MCF 10A (cell line): Measurements from ENCODE around the gene SMIM32. TPM values are rescaled to one million over a fixed set of nuclear protein-coding genes. Genes with fewer than 3 reads are reported as not detected.

Experiments used
- BruUV-seq: library from RNA; stranded (reverse); fragments of 400-500 nt; replicated peaks from 2 replicates; lab custom pipeline; 2021; lab: Mats Ljungman, UMichigan
- CTCF ChIA-PET: fragments of 300-600 bp; sonication (Branson Sonifier 250); formaldehyde crosslinking; extraction: SDS; loops from one replicate; lab custom pipeline; 2021; ENCODE audit warnings: antibody characterized with exemption, inconsistent platforms; lab: Yijun Ruan, JAX
- POLR2A ChIA-PET: fragments of 300-600, 350-650 bp; sonication (Branson Sonifier 250); formaldehyde crosslinking; extraction: SDS; loops from one replicate; lab custom pipeline; 2020; ENCODE audit warnings: antibody characterized with exemption, inconsistent platforms; lab: Yijun Ruan, JAX
- DNase-seq: peaks from one replicate; pipeline ENCODE4 v3.0.0-alpha.2; 2018; ENCODE audit not compliant: unreplicated experiment
- H3K27ac Mint-ChIP-seq: one replicate; pipeline ENCODE4 v1.8.0; 2022; ENCODE audit warnings: mild to moderate bottlenecking, low read depth, mixed read lengths; ENCODE audit not compliant: unreplicated experiment
- H3K27me3 Mint-ChIP-seq: one replicate; pipeline ENCODE4 v1.8.0; 2022; ENCODE audit warnings: mixed read lengths; ENCODE audit not compliant: insufficient read depth, unreplicated experiment
- H3K36me3 Mint-ChIP-seq: one replicate; pipeline ENCODE4 v1.8.0; 2022; ENCODE audit warnings: mild to moderate bottlenecking, moderate library complexity, mixed read lengths; ENCODE audit not compliant: insufficient read depth, unreplicated experiment
- H3K4me1 Mint-ChIP-seq: one replicate; pipeline ENCODE4 v1.8.0; 2022; ENCODE audit warnings: mixed read lengths; ENCODE audit not compliant: insufficient read depth, unreplicated experiment
- H3K4me3 Mint-ChIP-seq: one replicate; pipeline ENCODE4 v1.8.0; 2022; ENCODE audit warnings: mild to moderate bottlenecking, moderate library complexity, mixed read lengths; ENCODE audit not compliant: unreplicated experiment
- H3K9me3 Mint-ChIP-seq: one replicate; pipeline ENCODE4 v1.8.0; 2022; ENCODE audit warnings: mixed read lengths; ENCODE audit not compliant: unreplicated experiment
- intact Hi-C: fragments of 100-400 bp; cut with micrococcal nuclease; formaldehyde crosslinking; loops from 2 replicates; pipeline ENCODE4 v1.14.1; 2022
- total RNA-seq: library from RNA; stranded (reverse); gene quantifications from 2 replicates; pipeline ENCODE4 v1.2.3, GENCODE V29; 2022
- TF ChIP-seq, protein P1 (sequence below): fragments of 200-600 bp; IDR thresholded peaks from one replicate; pipeline ENCODE4 v1.8.0; 2022; ENCODE audit warnings: antibody characterized with exemption, mild to moderate bottlenecking; ENCODE audit not compliant: unreplicated experiment

Gene SMIM32
- total RNA-seq, 1 experiment from 2014 or later = not detected

DNA sequence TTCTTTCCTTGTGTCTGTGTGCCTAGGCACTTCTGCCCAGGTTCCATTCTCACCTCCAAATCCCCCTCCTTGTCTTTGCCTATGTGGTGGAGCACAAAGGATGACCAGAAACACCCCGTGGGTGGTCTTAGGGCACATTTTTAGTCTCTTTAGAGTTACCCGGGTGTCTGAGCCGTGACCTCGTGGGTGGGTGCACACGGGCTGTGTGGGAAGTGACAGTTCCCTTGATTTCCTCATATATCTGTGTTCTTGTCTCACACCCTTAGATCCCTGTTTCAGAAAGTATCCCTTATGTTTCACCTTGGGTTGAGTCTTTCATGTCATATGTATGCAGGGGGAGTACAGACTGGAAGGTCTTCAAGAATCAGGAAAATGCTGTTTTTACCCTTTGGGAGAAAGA lies 13.4 kb upstream of the SMIM32 start:
- Mint-ChIP-seq H3K27ac (no peak overlapping the region), H3K9me3 (no peaks in the 10 kb centered on the region), H3K27me3 (peaks cover 20% of the 10 kb centered on the region), H3K36me3 (no peaks in the 10 kb centered on the region), H3K4me1 (no peaks in the 10 kb centered on the region), H3K4me3 (no peak overlapping the region)
- TF ChIP-seq, protein P1, sequence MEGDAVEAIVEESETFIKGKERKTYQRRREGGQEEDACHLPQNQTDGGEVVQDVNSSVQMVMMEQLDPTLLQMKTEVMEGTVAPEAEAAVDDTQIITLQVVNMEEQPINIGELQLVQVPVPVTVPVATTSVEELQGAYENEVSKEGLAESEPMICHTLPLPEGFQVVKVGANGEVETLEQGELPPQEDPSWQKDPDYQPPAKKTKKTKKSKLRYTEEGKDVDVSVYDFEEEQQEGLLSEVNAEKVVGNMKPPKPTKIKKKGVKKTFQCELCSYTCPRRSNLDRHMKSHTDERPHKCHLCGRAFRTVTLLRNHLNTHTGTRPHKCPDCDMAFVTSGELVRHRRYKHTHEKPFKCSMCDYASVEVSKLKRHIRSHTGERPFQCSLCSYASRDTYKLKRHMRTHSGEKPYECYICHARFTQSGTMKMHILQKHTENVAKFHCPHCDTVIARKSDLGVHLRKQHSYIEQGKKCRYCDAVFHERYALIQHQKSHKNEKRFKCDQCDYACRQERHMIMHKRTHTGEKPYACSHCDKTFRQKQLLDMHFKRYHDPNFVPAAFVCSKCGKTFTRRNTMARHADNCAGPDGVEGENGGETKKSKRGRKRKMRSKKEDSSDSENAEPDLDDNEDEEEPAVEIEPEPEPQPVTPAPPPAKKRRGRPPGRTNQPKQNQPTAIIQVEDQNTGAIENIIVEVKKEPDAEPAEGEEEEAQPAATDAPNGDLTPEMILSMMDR = no peak
- intact Hi-C loops = no loop called here
- POLR2A ChIA-PET = no interaction called here
- no peak for DNase-seq
- BruUV-seq = no TSS peak
- CTCF ChIA-PET = interaction anchor here (1.1 kb wide), 1 partner anchor 124 kb away, joined by 4 read pairs; no protein-coding TSS in a partner anchor

DNA sequence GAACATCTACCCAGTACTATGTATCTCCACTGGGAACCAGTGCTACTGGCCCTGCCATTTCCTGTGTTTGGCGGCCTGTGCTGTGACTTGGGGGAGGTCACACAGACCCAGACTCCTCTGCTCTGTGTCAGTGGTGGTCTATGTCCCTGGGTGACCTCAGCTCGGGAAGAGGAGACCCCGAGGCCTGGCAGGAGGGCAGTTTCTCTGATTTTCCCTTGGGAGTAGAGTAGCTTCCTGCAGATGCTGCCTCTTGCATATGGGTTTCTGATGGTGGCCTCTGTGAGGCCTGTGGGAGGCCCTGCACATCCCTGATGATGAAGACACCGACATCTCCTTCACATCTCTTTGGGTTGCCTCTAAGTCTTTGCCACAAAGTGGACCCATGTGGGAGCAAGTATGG lies 13.0 kb upstream of the SMIM32 start:
- H3K27ac Mint-ChIP-seq = no peak overlapping the region
- intact Hi-C loops = no loop called here
- BruUV-seq = no TSS peak
- no peak overlapping the region for H3K4me3 Mint-ChIP-seq
- no peaks in the 10 kb centered on the region for H3K9me3 Mint-ChIP-seq
- ChIA-PET CTCF (interaction anchor here (0.5 to 8.1 kb wide), 6 partner anchors 7 to 659 kb away, joined by 3 to 65 read pairs (median 5); partner anchors contain the start of gene SMIM32), POLR2A (no interaction called here)
- no peaks in the 10 kb centered on the region for H3K36me3 Mint-ChIP-seq
- TF ChIP-seq, protein P1 = no peak
- peaks cover 20% of the 10 kb centered on the region for H3K27me3 Mint-ChIP-seq
- no peak for DNase-seq
- H3K4me1 Mint-ChIP-seq = no peaks in the 10 kb centered on the region

DNA sequence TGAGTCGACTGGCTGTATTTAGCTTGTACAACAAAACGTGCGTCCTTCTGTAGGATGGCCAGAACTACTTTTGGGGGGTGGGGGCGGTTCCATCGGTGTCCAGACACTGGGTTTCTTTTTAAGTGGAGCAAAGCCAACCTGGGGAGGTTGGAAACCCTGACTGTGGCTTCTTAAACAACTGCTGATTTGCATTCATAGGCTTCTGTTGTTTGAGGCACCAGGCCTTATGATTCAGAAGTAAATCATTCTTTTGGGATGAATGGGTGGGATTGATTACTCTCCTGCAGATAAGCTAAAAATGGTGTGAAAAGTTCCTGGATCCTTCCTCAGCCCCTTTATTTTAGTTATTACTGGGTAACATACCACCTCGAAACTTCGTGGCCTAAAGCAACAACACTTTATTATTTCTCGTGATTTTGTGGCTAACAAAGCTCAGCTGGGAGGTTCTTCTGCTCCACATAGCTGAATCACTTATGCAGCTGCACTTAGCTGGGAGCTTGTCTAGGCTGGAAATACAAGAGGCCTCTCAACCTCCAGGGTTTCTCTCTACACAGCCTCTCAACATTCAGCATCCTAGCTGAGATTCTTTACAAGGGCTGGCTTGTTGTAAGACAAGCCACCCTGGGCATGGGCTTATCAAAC lies 12.2 kb upstream of the SMIM32 start:
- POLR2A ChIA-PET = interaction anchor here (1.2 kb wide), 1 partner anchor 9 kb away, joined by 3 read pairs; no protein-coding TSS in a partner anchor
- TF ChIP-seq, protein P1 = no peak
- CTCF ChIA-PET = interaction anchor here (0.5 to 8.1 kb wide), 13 partner anchors 7 to 1330 kb away, joined by 3 to 65 read pairs (median 3); partner anchors contain the start of gene SMIM32
- Mint-ChIP-seq H3K9me3 (no peaks in the 10 kb centered on the region), H3K36me3 (no peaks in the 10 kb centered on the region), H3K4me1 (no peaks in the 10 kb centered on the region), H3K27me3 (peaks cover 12% of the 10 kb centered on the region), H3K27ac (no peak overlapping the region), H3K4me3 (no peak overlapping the region)
- no TSS peak for BruUV-seq
- intact Hi-C loops = no loop called here
- no peak for DNase-seq

DNA sequence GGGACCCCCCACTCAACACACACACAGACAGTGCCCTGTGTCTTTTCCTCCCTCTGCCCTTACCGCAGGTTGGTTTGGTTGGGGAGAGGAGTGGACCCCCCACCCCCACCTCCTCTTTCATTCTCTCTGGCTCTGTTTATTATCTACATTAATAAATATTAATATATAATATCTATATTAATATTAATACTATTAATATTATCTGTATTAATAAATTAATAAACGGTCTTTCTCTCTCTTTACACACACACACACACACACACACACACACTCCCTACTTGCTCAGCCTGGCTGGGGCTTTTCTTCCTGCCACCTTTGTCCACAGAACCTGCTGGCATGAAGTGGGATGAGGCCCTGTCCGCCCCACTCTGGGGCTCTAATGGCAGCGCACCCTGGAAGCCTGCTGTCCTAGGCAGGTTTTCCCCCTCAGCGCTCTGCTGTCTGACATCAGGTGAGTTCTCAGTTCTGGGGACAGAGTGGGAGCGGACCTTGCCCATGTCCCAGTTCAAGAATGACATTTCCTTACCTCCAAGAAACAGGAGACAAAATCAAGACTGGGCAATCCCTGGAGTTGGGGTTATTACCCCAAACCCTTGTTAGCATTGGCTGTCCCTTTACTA lies 10.5 kb upstream of the SMIM32 start:
- ChIA-PET CTCF (interaction anchor here (0.6 to 8.1 kb wide), 8 partner anchors 9 to 622 kb away, joined by 3 to 65 read pairs (median 4); partner anchors contain the start of gene SMIM32), POLR2A (interaction anchor here (0.7 kb wide), 1 partner anchor 66 kb away, joined by 3 read pairs; no protein-coding TSS in a partner anchor)
- no peak overlapping the region for H3K27ac Mint-ChIP-seq
- intact Hi-C loops = no loop called here
- no peak for DNase-seq
- no peaks in the 10 kb centered on the region for H3K36me3 Mint-ChIP-seq
- TF ChIP-seq, protein P1 = no peak
- no peaks in the 10 kb centered on the region for H3K4me1 Mint-ChIP-seq
- no peaks in the 10 kb centered on the region for H3K9me3 Mint-ChIP-seq
- H3K27me3 Mint-ChIP-seq = peaks cover 11% of the 10 kb centered on the region
- BruUV-seq = no TSS peak
- H3K4me3 Mint-ChIP-seq = no peak overlapping the region
